PC-3 (cell line): ENCODE results near the gene UBA3.

Experiments
- CTCF ChIP-seq: fragments of 300-600 bp; sonication (generic); conservative IDR thresholded peaks from 2 replicates; pipeline ENCODE4 v1.5.1; 2017; ENCODE audit warnings: antibody characterized with exemption, low read depth, mild to moderate bottlenecking, low read length
- EZH2phosphoT487 ChIP-seq: fragments of 300-600 bp; sonication (generic); IDR thresholded peaks from 2 replicates; pipeline ENCODE4 v1.6.1; 2018; ENCODE audit warnings: mild to moderate bottlenecking, antibody characterized with exemption, low read length, borderline replicate concordance

DNA sequence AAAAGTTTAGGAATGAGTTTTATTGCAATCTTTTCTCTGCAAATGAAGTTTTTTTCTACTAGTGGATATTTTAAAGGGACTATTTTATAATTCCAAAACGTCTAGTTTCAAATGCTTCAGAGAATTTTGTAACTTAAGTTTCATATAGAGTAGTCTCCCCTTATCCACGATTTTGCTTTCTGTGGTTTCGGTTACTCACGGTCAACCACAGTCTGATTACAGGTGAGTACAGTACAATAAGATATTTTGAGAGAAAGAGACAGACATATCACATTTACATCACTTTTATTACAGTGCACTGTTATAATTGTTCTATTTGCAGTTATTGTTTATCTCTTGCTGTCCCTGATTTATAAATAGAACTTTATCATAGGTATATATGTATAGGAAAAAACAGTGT is 59.3 kb downstream of the UBA3 start:
- no peak for TF ChIP-seq CTCF
- TF ChIP-seq EZH2phosphoT487 = no peak
